Activated naive CD4-positive, alpha-beta T cell treated with anti-CD3 and anti-CD28 coated beads, Interleukin-2, amount 50 U/mL, for 72 hours (primary cell): Measurements from ENCODE around the gene CYCS. TPM values are rescaled to one million over a fixed set of nuclear protein-coding genes. Genes with fewer than 3 reads are reported as not detected.
"Not testable (repeated sequence)": the region's sequence is repeated elsewhere in the genome, so short reads cannot be mapped to it uniquely, and the experiment has no call there.

Experiments used
- ATAC-seq, 2 donors: fragments of 150-1000 bp; cut with Tn5 transposase; 2 replicates each; pipeline ENCODE4 v1.10.0; 2021; ENCODE audit warnings: mild to moderate bottlenecking in 2 of 2, moderate library complexity in 2 of 2
- DNase-seq, 2 donors: peaks; one replicate each; pipeline ENCODE4 v3.0.0; 2021 to 2022; ENCODE audit warnings: low spot score in 2 of 2
- H3K27ac Mint-ChIP-seq, 2 donors: one replicate each; pipeline ENCODE4 v1.8.0; 2022; ENCODE audit warnings: mild to moderate bottlenecking in 2 of 2, mixed read lengths in 2 of 2
- H3K36me3 Mint-ChIP-seq, 2 donors: one replicate each; pipeline ENCODE4 v1.8.0; 2022; ENCODE audit warnings: mixed read lengths in 2 of 2
- H3K9me3 Mint-ChIP-seq, 2 donors: one replicate each; pipeline ENCODE4 v1.8.0; 2022; ENCODE audit warnings: mixed read lengths in 2 of 2
- total RNA-seq, 2 donors: library from RNA; stranded (reverse); gene quantifications; one replicate each; pipeline ENCODE4 v1.2.3, GENCODE V29; 2022

The CYCS gene
- total RNA-seq, result 100 to 1,000 TPM; 172 to 188 TPM

DNA sequence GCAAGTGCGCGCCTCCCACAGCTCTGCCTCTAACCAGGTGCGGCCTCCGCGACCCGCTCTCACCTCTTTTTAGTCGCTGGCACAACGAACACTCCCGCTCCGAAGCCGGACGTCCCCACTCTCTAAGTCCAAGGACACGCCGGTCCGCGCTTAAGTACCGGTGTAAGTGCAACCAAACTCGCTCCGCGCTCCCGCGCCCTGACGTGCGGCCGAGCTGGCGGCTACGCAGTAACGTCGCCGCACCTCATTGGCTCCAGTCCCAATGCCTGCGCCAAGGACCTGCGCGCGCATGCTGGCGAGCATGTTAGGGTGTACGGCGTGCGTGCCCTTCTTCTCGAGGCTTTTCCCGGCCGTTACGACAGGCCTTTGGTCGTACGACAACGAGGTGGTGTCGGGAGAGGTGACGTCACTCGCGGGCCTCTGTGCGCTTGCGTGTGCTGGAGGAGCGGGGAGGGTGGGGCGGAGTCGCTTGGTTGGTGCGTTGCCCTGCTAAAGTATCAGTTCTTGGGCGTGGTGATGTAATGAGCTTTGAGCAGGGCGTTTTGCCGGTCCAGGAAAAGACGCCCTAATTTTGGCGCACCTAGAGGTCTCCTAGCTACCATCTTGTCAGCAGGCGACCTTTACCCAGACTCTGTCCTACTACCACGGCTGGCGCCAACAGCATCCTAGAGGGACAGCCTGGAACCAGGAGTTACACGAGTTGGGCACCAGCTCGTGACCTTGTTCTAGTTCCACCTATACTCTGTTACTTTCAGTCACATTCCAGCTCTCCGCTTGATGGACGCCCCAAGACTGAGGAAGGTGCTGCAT lies at the start of gene CYCS:
CYCS (minus strand) TSS at position 124 of the 810 bp plus-strand sequence. CDS start 1,141 bp downstream, outside the sequence.
- H3K27ac Mint-ChIP-seq, result peak within 1 kb of the TSS; percentile 97 to 100

DNA sequence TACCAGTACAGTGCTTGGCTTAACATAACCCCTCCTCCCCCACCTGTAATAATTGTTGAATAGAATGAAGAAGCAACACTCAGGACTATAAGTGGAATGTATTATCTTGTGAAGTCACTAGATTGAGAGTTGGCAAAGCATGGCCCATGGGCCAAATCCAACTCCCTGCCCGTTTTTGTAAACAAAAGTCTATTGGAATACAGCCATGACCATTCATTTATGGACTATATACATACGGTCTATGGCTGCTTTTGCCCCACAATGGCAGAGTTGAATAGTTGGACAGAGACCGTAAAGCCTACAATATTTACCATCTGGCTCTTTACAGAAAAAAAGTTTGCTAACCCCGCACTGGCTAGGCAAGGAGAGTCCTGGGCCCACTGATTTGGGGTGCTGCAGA lies 48.1 kb upstream of the CYCS start:
- Mint-ChIP-seq H3K9me3 (no peaks in the 10 kb centered on the region), H3K36me3 (no peaks in the 10 kb centered on the region), H3K27ac (no peak overlapping the region)
- no peak for ATAC-seq
- DNase-seq, result no peak

More for the DNA sequence above, at the start of gene CYCS:
- Mint-ChIP-seq H3K36me3 (peaks cover 36 to 44% of the 10 kb centered on the region in 2 donors), H3K9me3 (no peaks in the 10 kb centered on the region)
- ATAC-seq, result peak; percentile 94 to 95
- peak; percentile 99 for DNase-seq

DNA sequence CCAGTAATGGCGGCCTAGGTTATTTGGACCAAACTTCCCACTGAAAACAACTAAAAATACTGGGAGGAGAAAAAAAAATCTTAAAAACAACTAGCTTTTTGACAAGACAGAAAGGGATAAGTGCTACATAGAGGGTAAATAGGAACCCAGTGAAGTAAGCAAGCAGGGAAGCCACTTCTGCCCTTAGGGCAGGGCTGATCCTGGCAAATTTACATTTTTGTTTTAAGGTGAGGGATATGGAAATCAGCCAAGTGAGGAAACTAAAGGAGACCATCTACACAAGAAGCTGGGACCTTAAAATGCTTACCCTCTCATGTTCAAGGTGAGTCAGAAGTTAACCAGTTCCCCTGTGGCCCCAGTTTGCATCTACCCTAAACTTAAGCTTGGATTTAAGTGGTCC lies 46.5 kb upstream of the CYCS start:
- Mint-ChIP-seq H3K9me3 (no peaks in the 10 kb centered on the region), H3K27ac (no peak overlapping the region), H3K36me3 (no peaks in the 10 kb centered on the region)
- ATAC-seq, result no peak
- no peak for DNase-seq

DNA sequence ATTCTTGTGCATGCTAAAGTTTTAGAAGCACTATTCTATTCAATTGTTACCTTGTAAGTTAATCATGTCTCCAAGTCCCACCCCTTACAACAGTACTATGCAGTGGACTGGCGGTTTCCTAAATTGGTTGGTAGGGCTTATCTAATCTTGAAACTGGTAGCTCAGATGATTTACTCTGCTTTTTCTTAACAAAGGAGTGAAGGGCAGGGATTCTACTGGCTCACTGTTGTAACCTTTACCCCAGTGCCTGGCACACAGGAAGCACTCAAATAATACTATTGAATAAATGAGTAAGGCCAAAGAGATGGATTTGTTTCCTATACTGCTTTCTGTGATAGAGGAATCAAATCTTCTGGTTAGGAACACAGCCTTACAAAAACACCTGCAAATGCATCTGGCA lies 46.0 kb upstream of the CYCS start:
- H3K9me3 Mint-ChIP-seq, result no peaks in the 10 kb centered on the region
- ATAC-seq, result no peak
- no peaks in the 10 kb centered on the region for H3K36me3 Mint-ChIP-seq
- no peak for DNase-seq
- H3K27ac Mint-ChIP-seq, result no peak overlapping the region

DNA sequence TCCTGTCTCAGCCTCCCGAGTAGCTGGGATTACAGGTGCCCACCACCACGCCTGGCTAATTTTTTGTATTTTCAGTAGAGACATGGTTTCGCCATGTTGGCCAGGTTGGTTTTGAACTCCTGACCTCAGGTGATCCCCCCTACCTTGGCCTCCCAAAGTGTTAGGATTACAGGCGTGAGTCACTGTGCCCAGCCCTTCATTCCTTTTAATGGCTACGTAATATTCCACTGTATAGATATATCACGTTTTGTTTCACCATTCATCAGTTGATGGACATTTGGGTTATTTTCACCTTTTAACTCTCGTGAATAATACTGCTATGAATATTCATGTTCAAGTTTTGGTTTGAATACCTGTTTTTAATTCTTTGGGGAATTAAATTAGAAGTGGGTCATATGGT lies 44.6 kb upstream of the CYCS start:
- ATAC-seq (no peak), DNase-seq (no peak)
- Mint-ChIP-seq H3K9me3 (no peaks in the 10 kb centered on the region), H3K27ac (no peak overlapping the region), H3K36me3 (no peaks in the 10 kb centered on the region)

DNA sequence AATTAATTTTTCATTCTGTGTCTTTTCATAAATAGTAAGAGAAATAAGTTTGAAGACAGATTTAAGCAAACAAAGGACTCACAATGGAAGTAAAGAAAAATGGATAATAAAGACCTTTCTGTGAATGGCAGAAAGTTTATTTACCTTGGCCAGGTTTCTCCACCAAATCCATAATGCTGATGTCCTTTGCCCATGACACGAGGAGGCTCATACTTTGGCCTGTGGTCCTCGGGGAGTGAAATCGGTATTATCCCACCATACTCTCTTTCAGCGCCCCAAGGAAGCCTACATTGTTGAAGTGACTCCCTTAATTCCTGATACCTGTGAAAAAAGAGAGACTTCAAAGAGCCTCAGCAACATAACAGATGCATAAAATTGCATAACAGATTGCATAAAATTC lies 43.1 kb upstream of the CYCS start:
- DNase-seq, result no peak
- ATAC-seq, result no peak
- Mint-ChIP-seq H3K36me3 (no peaks in the 10 kb centered on the region), H3K9me3 (no peaks in the 10 kb centered on the region), H3K27ac (no peak overlapping the region)

DNA sequence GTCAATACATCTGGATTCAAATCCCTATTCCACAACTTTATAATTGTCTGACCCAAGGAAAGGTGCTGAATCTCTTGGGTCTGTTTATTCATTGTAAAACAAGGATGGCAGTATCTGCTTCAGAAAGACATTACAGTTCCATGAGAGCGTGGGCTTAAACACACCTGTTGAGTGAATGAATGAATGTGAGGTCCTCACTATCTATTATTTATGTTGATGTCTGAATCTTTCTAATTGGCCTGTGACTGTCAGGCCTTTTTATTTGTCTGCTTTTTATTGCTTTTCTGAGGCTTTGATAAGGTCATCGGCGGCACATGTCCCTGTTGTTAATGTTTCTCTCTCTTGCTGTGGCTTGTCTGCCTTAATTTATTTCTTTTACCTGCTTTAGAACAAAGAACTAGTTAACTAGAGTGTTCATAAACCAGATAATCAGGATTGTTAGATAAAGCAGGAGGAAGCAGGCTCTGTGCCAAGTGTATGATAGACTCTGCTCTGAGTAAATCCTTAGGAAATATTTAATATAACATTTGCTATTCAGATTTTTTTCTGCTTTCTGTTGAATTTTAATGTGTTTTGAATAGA lies 42.3 kb upstream of the CYCS start:
- no peak overlapping the region for H3K27ac Mint-ChIP-seq
- H3K36me3 Mint-ChIP-seq, result no peaks in the 10 kb centered on the region
- no peak for ATAC-seq
- H3K9me3 Mint-ChIP-seq, result no peaks in the 10 kb centered on the region
- no peak for DNase-seq

DNA sequence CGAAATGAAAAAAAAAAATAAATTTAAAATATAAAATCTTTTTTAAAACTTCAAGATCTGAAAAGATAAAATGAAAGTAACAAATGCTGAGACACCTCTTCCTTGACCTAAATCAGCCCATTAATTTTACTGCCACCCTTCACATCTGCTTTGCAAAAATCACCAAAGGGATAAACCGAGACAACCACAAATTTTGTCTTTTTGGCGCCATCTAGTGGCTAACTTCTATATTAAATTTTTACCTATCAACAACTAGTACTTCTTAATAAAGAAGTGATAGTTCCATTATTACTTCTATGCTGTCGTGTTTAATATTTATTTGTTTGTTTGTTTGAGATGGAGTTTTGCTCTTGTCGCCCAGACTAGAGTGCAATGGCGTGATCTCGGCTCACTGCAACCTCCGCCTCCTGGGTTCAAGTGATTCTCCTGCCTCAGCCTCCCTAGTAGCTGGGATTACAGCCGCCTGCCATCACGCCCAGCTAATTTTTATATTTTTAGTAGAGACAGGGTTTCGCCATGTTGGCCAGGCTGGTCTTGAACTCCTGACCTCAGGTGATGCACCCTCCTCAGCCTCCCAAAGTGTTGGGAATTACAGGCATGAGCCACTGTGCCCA lies 35.0 kb upstream of the CYCS start:
- not testable (repeated sequence) for ATAC-seq, H3K36me3 Mint-ChIP-seq, H3K9me3 Mint-ChIP-seq, H3K27ac Mint-ChIP-seq
- peak in 1 of 2 donors; percentile 35 for DNase-seq

DNA sequence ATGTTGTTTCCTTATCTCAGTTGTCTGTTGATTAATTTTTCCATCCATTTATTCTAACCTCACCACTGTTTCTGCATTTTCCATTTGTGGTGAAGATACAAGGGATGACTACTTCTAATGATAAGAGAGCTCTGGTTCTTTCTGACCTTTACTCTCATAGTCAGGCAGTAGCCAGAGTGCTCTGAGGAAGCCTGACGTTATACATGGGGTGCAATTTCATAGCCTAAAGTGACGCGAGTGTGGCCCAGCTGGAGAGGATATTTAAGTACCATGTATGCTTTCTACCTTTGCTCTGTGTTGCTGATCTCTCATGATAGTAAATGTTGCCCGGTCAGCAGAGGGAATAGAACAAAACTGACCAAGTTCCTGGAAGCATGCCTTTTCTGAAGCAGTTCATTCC lies 33.9 kb upstream of the CYCS start:
- DNase-seq, result no peak
- H3K27ac Mint-ChIP-seq, result no peak overlapping the region
- no peaks in the 10 kb centered on the region for H3K36me3 Mint-ChIP-seq
- no peaks in the 10 kb centered on the region for H3K9me3 Mint-ChIP-seq
- ATAC-seq, result no peak

DNA sequence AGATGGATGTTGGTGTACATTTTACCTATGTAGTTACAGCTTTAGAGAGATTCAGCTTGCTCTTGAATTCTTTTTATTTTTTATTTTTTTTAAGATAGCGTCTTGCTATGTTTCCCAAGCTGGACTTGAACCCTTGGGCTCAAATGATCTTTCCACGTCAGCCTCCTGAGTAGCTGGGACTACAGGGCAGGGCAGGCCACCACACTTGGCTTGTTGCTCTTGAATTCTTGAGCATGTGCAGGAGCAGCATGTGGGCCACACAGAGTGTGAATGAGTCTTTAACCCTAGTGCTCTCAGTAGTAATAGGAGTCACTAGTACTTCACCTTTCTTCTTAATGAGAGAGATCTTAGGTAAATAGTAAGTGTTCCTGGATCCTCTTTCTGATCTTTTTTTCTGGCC lies 26.7 kb upstream of the CYCS start:
- ATAC-seq, result no peak

DNA sequence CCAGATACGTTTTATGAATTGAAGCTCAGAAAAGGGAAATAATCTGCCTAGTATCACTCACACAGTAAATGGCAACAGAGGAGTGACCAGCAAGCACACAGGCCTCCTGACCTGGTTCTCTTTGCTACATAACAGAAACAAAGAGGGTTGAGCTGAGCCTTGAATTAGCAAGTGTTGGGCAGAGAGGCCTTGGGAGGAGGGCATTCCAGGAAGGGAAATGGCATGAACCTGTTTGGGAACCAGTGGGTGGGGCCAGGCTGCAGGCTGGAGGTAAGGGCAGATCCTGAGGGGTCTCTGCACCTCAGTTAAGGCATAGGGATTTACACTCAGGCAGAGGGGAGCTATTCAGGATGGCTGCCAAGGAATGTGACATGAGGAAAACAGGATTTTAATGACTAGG lies 24.8 kb upstream of the CYCS start:
- Mint-ChIP-seq H3K27ac (peak overlapping the region in 1 of 2 donors; percentile 57), H3K9me3 (no peaks in the 10 kb centered on the region), H3K36me3 (peaks cover 0 to 7% of the 10 kb centered on the region in 2 donors)
- no peak for DNase-seq
- no peak for ATAC-seq

More for the DNA sequence above, 26.7 kb upstream of the CYCS start:
- no peaks in the 10 kb centered on the region for H3K9me3 Mint-ChIP-seq
- peaks cover 0 to 7% of the 10 kb centered on the region in 2 donors for H3K36me3 Mint-ChIP-seq
- no peak overlapping the region for H3K27ac Mint-ChIP-seq
- DNase-seq, result no peak

DNA sequence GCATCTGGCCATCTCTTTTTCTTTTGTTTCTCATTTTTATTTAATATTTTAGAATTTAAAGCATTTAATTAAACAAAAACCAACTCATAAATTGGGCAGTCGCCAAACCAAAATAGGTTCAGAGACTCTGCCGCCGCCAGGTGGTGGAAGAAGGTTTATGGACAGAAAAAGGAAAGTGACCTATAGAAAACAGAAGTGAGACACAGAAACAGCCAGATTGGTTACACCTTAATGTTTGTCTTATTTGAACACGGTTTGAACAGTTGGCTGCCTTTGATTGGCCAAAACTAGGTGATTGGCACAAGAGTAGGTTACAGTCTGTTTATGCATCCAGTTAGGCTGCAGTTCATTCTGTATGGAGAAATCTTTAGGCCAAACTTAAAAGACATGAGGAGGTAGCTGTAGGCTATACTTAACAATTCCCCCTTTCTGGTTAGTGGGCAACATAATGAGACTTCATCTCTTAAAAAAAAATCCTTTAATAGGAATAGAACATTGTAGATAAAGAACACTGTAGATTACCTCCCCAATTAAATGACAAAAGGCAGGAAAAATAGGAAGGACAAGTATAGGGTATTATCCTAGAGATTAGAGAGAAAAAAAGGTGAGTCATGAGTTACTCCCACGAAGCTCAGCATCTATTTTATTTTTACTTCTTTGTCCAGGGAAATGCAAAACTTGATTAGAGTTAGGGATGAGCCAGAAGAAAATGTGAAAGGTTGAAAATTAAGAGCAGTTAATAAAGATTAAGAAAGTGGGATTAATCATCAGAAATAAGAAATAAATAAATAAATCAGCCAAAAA lies 23.9 kb upstream of the CYCS start:
- no peaks in the 10 kb centered on the region for H3K9me3 Mint-ChIP-seq
- DNase-seq, result no peak
- H3K36me3 Mint-ChIP-seq, result peaks cover 0 to 7% of the 10 kb centered on the region in 2 donors
- H3K27ac Mint-ChIP-seq, result no peak overlapping the region
- no peak for ATAC-seq

DNA sequence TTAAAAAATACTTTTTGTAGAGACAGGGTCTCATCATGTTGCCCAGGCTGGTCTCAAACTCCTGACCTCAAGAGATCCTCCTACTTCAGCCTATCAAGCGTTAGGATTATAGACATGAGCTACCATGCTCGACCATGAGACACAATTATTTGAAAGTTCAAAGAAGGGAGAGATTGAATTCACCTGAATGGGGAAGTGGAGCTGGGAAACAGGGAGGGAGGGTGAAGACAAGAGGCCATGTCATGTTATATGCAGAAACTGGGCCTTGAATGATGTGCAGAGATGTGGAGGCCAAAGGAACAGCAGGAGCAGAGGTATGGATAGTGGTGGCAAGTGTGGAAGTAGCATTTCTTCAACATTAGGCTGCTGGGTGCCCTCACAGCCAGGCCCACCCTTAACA lies 18.7 kb upstream of the CYCS start:
- no peak for ATAC-seq
- Mint-ChIP-seq H3K36me3 (no peaks in the 10 kb centered on the region), H3K27ac (no peak overlapping the region)

DNA sequence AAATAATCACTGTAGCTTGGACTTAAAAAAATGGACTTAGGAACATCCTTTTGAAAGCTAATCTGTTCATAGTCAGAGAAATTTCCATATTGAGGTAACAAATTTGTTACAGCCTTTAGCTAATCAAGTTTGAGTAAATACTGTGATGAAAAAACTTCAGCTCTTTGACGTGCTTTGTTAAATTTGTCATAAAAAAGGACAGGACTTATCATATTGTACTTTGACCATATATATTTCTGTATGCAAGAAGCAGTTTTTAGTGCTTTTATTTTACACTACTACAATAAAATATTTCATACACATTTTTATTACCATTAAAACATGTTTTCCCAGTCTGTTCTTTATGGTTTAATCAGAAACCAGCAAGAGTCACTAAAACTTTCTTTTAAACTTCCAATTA lies 14.5 kb upstream of the CYCS start:
- no peaks in the 10 kb centered on the region for H3K9me3 Mint-ChIP-seq
- DNase-seq (no peak), ATAC-seq (no peak)
- H3K27ac Mint-ChIP-seq, result no peak overlapping the region
- H3K36me3 Mint-ChIP-seq, result no peaks in the 10 kb centered on the region

More for the DNA sequence above, 18.7 kb upstream of the CYCS start:
- no peaks in the 10 kb centered on the region for H3K9me3 Mint-ChIP-seq
- DNase-seq, result no peak

DNA sequence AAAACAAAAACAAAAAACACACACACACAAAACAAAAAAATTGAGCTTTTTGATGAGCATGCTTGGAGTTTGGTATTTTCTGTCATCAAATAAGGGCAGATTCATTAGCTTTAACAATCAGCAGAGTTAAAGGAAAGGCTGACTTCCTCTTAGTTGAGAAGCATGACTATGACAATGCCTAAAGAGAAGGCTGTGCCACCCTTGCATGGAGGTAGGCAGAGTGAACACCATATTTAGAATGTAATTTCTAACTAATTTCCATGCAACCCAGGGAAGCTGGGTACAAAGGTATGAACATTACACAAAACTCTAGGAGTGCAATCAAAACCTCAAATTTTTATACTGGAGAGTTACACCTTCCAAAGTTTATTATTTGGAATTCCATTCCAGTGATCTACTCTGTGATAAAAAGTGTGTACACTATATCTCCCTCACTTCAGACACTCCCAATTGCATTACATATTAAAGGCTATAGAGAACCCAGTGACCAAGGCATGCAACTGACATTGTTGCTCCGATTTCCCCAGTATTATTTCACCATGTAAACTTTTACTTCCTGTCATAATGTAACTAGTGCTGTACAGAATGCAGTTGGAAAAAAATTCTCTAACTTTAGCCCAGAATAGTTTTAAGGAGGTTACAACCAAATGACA lies 9.4 kb upstream of the CYCS start:
- DNase-seq, result no peak
- ATAC-seq, result no peak
- Mint-ChIP-seq H3K27ac (no peak overlapping the region), H3K9me3 (peaks cover 0 to 3% of the 10 kb centered on the region in 2 donors), H3K36me3 (no peaks in the 10 kb centered on the region)

DNA sequence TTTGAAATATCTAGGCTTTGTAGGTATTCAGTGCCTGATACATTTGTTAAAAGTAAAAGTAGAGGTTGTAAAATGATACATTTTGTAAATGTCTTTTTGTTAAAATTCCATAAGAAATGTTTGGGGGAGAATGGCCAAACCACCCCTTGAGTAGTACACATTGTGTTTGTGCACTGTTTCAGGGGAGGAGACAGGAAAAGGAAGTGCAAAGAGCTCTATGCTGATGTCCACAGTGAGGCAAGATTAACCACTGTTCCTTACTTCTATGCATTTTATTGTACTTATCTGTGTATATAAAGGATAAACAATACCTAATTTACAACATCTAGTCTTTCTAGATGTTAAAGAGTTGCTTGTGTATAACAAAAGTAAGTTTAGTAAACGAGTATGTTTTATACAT lies 7.4 kb upstream of the CYCS start:
- peaks cover 0 to 3% of the 10 kb centered on the region in 2 donors for H3K9me3 Mint-ChIP-seq
- no peak overlapping the region for H3K27ac Mint-ChIP-seq
- ATAC-seq (no peak), DNase-seq (no peak)
- no peaks in the 10 kb centered on the region for H3K36me3 Mint-ChIP-seq
